HCEC 1CT (cell line): ENCODE data around the gene SMAD7.
A peak's percentile ranks its signal among the peaks of the same experiment; 100 is the strongest.

Experiments used
- DNase-seq: peaks from one replicate; pipeline ENCODE4 v3.0.0-alpha.2; 2017

Gene SMAD7

DNA sequence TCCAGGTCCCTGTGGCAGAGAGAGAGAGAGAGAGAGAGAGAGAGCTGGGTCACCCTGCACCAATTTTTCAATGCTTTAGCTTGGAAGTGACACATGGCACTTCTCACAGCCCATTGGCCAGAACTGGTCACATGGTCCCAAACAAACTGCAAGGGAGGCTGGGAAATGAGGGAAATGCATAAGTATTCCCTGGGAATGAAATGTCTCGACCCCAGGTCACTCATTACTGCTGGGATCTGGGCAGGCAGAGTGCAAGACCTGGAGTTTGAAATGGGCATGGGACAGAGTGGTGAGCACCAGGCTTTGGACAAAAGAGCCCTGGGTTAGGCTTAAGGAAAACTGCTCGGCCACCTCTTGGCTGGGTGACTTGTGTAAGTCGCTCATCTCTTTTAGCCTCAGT is 37.0 kb downstream of the SMAD7 start:
- no peak for DNase-seq

GRCh38 chr18:48913201-48913600 is 37.6 kb downstream of the SMAD7 start:
- no peak for DNase-seq

- DNase-seq = no peak
Measured at GRCh38 chr18:48910972-48911545, 39.7 kb downstream of the SMAD7 start.

GRCh38 chr18:48909721-48910120 is 41.0 kb downstream of the SMAD7 start:
- DNase-seq = no peak

DNA sequence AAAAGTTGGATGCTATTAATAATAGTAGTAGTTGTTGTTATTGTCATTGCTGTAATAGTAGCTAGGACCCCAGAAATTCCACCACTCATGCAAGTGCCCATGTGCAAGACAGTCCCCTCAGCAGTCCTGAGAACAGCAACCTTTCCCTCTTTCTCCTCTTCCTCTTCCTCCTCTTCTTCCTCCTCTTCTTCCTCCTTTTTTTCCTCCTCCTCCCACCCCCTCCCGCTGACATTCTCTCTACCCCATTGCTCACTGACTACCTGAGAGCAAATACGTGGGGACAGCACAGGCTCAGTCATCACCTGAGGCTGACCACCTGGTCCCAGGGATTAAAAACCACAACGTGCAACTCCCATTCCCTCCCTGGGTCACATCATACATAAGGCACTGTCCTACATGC is 41.8 kb downstream of the SMAD7 start:
- no peak for DNase-seq

DNA sequence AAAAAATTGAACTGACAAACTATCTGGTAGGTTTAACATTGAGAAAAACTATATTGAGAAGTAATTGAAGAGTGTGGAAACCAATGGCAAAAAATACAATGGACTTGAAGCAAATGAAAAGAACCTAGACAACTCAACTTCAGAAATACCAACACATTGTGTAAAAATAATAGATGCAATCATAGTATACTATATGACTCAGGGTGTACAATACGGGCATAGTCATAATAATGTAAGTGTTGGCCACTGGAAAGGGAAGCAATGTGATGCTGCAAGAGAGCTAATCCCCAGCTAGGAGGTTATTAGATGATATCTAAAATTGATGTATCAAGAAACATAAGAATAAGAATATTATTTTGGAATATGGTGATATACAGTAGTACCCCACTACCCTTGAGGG is 45.3 kb downstream of the SMAD7 start:
- DNase-seq = peak; percentile 47

DNA sequence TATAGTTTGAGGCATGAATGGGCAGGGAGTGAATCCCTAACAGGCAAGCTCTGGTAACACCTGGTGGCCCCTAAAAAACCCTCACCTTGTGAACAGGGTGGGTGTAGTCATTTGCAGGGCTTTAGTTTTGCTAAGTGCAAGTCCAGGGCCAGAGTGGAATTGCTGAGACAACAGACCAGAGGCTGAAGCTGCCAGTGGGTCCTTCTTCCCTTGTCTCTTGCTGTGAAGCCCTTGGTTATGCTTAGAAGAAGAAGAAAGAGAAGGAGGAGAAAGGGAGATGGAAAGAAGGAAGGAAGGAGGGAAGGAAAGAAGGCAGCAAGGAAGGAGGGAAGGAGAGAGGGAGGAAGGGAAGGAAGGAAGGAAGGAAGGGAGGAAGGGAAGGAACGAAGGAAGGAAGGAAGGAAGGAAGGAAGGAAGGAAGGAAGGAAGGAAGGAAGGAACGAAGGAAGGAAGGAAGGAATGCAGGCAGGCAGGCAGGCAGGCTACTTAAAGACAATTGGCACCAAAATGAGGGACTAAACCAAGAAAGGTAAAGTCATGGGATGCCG is 45.8 kb downstream of the SMAD7 start:
- no peak for DNase-seq

GRCh38 chr18:48904091-48904490 is 46.7 kb downstream of the SMAD7 start:
- DNase-seq = no peak

DNA sequence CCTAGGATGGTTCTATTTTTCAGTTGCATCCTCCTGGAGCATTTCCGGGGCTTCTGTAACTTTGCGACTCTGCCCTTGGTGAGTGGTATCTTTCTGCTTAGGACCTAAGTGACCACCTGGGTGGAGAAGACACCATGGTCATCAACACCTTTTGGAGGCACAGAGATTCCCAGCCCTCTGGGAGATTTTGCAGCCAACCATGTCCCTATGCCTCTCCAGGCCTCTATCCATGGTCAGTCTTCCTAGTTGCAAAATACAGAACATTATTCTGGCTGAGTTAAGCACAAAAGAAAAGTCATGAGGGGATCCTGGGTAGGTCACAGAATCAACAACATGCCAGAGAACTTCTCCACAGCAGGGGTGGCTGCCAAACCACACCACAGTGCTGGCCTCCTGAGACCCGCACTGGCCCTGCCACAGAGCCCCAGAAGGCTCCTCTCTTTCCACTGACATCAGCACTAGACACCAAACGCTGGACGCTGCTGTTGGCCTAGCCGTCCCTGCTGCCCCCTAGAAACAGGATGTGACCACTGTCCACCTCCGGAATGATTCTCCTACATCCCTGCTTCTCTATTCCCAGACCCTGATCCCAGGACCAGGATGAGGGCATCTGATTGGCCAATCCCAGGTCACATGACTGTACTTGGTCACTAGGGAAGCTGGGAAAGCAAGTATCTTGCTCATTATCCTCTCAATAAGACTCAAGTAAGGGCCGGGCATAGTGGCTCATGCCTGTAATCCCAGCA is 47.7 kb downstream of the SMAD7 start:
- DNase-seq = no peak

DNA sequence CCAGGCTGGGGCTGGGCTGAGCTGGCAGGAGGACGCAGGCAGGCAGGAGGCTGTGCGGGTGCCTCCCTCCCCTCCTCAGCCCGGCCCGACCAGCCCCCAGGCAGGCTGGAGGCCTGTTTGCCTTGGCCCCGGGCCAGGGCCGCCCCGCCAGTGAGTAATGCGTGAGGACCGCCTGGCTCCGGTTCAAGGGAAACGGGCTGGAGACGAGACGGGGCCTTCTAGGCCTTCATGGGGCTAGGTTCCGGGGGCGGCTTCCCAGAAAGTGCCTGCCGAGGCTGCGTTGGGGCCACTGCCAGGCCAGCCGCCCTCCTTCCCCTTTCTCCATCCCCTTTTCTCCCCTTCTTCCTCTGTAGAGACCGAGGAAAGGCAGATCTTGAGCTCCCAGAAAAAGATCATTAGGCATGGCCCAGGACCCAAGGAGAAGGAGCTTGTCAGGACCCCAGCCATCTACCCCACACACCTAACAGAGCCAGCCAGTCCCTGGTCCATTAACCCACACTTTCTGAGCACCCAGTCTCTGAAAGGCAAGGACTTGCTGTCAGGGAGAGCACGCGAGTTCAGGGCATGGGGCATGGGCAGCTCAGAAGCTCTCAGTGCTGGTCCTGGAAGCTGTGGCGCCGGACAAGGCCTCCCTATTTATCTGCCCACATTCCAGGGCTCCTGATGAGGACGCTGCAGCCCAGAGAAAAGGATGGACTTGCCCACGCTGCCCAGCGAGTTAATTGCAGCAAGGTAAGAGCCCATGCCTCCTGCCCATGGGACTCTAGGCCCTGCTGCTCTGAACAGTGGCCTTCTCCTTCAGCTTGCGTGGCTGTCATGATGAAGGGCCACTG is 48.5 kb downstream of the SMAD7 start:
- DNase-seq = peak; percentile 73

- no peak for DNase-seq
Measured at GRCh38 chr18:48901145-48902022, 49.4 kb downstream of the SMAD7 start.

DNA sequence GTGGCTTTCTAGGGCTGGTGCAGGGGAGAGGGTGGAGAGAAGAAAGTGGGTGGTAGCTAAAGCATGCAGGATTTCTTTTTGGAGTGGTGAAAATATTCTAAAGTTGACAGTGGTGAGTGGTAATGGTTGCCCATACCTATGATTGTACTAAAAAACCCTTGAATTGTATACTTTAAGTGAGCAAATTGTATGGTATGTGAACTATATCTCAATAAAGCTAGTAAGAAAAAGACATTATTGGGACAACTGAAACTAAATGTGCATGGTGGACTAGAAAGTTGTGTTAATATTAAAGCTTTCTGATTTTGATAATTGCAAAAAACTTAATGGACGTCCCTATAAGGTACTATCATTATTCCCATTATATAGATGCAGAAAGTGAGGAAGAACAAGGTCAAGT is 50.3 kb downstream of the SMAD7 start:
- no peak for DNase-seq

- no peak for DNase-seq
Measured at GRCh38 chr18:48899558-48900174, 51.1 kb downstream of the SMAD7 start.

DNA sequence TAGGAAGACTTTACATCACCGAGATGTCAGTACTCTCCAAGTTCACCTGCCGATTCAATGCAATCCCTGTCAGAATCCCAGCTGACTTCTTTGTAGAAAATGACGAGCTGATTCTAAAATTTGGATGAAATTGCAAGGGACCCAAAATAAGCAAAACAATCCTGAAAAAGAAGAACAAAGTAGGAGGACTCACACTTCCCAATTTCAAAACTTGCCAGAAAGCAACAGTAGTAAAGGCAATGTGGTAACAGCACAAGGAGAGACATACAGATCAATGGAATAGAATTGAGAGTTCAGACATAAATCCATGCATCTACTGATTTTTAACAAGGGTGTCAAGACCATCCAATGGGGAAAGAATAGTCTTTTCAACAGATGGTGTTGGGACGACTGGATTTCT is 52.2 kb downstream of the SMAD7 start:
- DNase-seq = no peak

- DNase-seq = no peak
Measured at GRCh38 chr18:48897531-48897930, 53.2 kb downstream of the SMAD7 start.

- DNase-seq = peak; percentile 53
Measured at GRCh38 chr18:48896875-48897511, 53.8 kb downstream of the SMAD7 start.

DNA sequence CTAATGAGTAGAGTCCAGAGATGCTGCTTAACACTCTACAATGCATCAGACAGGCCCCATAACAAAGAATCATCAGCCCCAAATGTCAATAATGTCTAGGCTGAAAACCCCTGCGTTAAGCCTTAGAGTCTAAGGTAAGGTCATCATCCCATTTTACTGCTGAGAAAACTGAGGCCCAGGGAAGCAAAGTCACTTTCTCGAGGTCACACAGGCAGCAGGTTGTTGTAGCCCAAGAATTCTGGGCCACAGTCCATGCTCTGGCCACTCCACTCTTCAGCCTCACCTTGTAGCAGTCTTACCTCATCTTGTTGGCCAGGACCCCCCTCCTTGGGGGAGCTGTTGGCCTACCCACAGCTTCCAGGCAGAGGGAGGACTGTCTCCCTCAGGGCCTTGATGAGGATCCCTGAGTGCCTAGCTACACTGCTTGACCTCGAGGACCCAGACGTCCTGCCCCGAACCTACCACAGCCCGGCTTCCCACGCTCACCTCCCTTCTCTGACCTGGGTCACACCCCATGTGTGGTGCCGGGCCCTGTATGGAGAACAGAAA is 54.4 kb downstream of the SMAD7 start:
- no peak for DNase-seq

DNA sequence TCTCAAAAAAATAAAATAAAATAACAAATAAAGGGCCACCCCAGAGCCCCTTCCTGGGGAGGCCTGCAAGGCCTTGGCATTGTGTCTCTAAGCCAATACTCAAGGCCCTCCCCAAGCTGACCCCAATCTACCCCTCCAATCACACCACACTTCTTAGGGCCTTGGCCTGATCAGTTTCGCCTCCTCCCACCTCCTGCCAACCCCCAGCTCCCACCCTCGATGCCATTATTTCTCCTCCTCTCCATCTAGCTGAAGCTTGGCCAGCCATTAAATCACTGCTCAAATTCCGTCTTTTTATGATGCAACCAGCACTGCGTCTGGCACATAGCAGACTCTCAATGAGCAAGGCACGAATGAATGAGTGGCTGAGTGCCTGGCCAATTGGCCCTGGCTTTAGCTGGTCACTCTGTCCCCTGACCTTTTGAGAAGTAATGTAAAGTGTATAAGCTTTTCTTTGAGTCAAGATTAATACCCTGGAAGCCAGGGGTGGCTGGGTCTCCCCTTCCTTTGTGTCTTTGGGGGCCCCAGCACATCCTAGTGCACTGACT is 55.9 kb downstream of the SMAD7 start:
- DNase-seq = no peak

- DNase-seq = no peak
Measured at GRCh38 chr18:48893608-48894600, 56.9 kb downstream of the SMAD7 start.
